SKM-1 treated with dmso at 0.1 percent for 144 hours (cell line): ENCODE measurements around the gene RBM18.

Source experiments
- DNase-seq: peaks from one replicate; lab custom pipeline; 2025; ENCODE audit not compliant: unreplicated experiment; lab: John Stamatoyannopoulos, UW

Gene RBM18

GRCh38 chr9:122223435-122223834 lies 41.2 kb downstream of the RBM18 start:
- no peak for DNase-seq

GRCh38 chr9:122222791-122223190 lies 41.8 kb downstream of the RBM18 start:
- DNase-seq, result no peak

- DNase-seq, result no peak
Observed at GRCh38 chr9:122221183-122221811, 43.3 kb downstream of the RBM18 start.

GRCh38 chr9:122220673-122221182 lies 43.9 kb downstream of the RBM18 start:
- no peak for DNase-seq

- DNase-seq, result no peak
Observed at GRCh38 chr9:122219856-122220672, 44.6 kb downstream of the RBM18 start.

GRCh38 chr9:122218935-122219855 lies 45.4 kb downstream of the RBM18 start:
- no peak for DNase-seq

GRCh38 chr9:122218071-122218934 lies 46.3 kb downstream of the RBM18 start:
- no peak for DNase-seq

- no peak for DNase-seq
Observed at GRCh38 chr9:122217640-122218039, 47.0 kb downstream of the RBM18 start.

GRCh38 chr9:122216798-122217418 lies 47.7 kb downstream of the RBM18 start:
- DNase-seq, result no peak

GRCh38 chr9:122216138-122216797 lies 48.4 kb downstream of the RBM18 start:
- DNase-seq, result no peak

- DNase-seq, result no peak
Observed at GRCh38 chr9:122215663-122216062, 49.0 kb downstream of the RBM18 start.

GRCh38 chr9:122214507-122214906 lies 50.1 kb downstream of the RBM18 start:
- no peak for DNase-seq

- peak; percentile 47 for DNase-seq
Observed at GRCh38 chr9:122213589-122214413, 50.8 kb downstream of the RBM18 start.

- DNase-seq, result no peak
Observed at GRCh38 chr9:122213102-122213588, 51.5 kb downstream of the RBM18 start.

- DNase-seq, result no peak
Observed at GRCh38 chr9:122212473-122213004, 52.1 kb downstream of the RBM18 start.

GRCh38 chr9:122209451-122209850 lies 55.2 kb downstream of the RBM18 start:
- DNase-seq, result no peak

- DNase-seq, result no peak
Observed at GRCh38 chr9:122207096-122207495, 57.5 kb downstream of the RBM18 start.
